Stomach smooth muscle (tissue), 2 donors: Measurements from ENCODE around the gene SNAPIN.

ENCODE experiments used
- H3K27ac ChIP-seq: one replicate; pipeline ENCODE4 v1.7.0; 2013; ENCODE audit warnings: mild to moderate bottlenecking, low read length, inconsistent platforms
- H3K27me3 ChIP-seq, 2 donors: one replicate each; pipeline ENCODE4 v1.7.0; 2013; ENCODE audit warnings: low read length in 2 of 2; ENCODE audit not compliant: insufficient read depth in 2 of 2, control insufficient read depth in 1 of 2
- H3K36me3 ChIP-seq, 2 donors: one replicate each; pipeline ENCODE4 v1.7.0; 2013; ENCODE audit warnings: low read length in 2 of 2; ENCODE audit not compliant: control insufficient read depth in 2 of 2, insufficient read depth in 2 of 2
- H3K4me1 ChIP-seq: one replicate; pipeline ENCODE4 v1.7.0; 2013; ENCODE audit warnings: low read length; ENCODE audit not compliant: control insufficient read depth, insufficient read depth
- H3K4me3 ChIP-seq, 2 donors: one replicate each; pipeline ENCODE4 v1.7.0; 2013; ENCODE audit warnings: low read length in 2 of 2
- H3K9ac ChIP-seq, 2 donors: one replicate each; pipeline ENCODE4 v1.7.0; 2013; ENCODE audit warnings: low read length in 2 of 2, mild to moderate bottlenecking in 1 of 2
- H3K9me3 ChIP-seq, 2 donors: one replicate each; pipeline ENCODE4 v1.7.0; 2013; ENCODE audit warnings: low read length in 2 of 2; ENCODE audit not compliant: control insufficient read depth in 2 of 2
- donor health status: healthy.
- donor health status: Pancreatic carcinoma.

Gene SNAPIN

DNA sequence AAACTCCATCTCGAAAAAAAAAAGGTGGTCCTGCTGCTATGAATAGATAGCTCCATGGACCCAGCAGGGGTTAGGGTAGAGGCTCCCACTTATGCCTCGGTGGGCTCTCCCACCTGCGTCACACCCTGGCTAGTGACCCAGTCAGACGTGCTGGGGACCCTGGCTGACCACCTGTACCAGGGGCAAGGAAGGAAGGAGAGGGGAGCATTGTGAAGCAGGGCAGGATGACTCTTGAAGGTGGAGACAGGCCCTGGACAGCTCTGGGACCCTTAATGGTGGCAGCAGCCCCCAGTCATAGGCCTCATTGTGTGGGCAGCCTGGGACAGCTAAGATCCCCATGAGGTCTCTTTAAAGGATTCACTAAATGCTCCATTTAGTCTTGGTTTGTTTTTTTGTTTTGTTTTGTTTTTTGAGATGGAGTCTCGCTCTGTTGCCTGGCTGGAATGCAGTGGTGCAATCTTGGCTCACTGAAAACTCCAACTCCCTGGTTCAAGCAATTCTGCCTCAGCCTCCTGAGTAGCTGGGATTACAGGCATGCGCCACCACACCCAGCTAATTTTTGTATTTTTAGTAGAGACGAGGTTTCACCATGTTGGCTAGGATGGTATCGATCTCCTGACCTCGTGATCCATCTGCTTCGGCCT lies 10.4 kb upstream of the SNAPIN start:
- H3K27ac ChIP-seq: no peak overlapping the region
- H3K36me3 ChIP-seq: peaks cover 16 to 20% of the 10 kb centered on the region in 2 donors
- H3K4me3 ChIP-seq: no peak overlapping the region
- no peak overlapping the region for H3K9ac ChIP-seq
- H3K9me3 ChIP-seq: no peaks in the 10 kb centered on the region
- H3K27me3 ChIP-seq: no peaks in the 10 kb centered on the region
- H3K4me1 ChIP-seq: peaks cover 13% of the 10 kb centered on the region

DNA sequence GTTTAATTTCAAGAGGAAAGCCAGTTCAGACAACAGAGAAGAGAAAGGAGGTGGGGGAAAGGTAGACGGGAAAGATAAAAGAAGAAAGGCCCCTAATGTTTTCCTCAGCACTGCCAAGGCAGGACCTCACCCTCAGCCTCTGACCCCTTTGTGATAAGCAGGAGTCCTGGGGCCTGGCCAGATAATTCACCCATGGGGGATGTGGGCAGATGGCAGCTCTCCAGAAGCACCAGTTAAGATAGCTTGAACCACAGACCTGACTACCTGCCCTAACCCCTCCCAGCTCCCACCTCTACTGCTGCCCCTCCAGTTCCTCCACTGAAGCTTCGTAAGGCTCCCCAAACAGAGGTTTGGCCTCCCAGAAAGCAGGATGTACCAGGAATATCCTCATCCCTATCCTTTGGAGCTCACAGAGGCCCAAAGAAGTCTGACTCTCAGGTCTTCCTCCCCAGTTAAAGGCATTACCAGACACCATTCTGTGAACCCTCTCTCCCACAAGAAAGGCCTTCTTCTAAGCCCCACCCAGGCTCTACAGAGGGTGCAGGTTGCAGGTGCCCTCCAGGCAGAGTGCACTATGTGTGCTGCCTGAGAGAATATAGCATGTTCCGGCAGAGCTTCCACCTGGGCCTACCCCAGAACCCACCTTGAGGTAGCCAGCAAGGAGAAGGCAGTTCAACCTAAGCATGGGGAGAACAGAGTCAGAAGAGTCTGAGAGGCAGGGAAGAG lies 9.2 kb upstream of the SNAPIN start:
- Histone ChIP-seq H3K9me3 (no peaks in the 10 kb centered on the region), H3K4me3 (no peak overlapping the region), H3K27ac (no peak overlapping the region), H3K9ac (peak overlapping the region in 1 of 2 donors; percentile 4), H3K36me3 (peaks cover 12% of the 10 kb centered on the region in 2 donors), H3K4me1 (peaks cover 13% of the 10 kb centered on the region), H3K27me3 (no peaks in the 10 kb centered on the region)

DNA sequence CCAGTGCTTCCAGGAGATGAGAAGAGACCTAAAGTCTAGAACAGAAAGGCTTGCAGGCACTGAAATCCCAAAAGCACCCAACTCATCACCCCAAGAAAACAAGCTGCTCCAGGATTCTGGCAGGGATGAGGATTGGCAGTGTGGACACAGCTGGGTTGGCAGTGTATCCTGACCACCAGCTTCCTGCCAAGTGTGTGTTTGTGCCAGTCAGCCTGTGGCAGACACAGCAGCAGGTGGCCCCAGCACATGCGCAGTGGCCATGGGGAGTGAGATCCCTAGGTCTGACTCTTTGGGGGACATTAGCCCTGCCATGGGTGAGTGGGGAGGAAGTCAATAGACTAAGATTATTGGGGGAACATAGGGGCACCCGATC lies 8.7 kb upstream of the SNAPIN start:
- no peaks in the 10 kb centered on the region for H3K27me3 ChIP-seq
- no peak overlapping the region for H3K4me3 ChIP-seq
- no peaks in the 10 kb centered on the region for H3K9me3 ChIP-seq
- no peak overlapping the region for H3K27ac ChIP-seq
- H3K9ac ChIP-seq: peak overlapping the region in 1 of 2 donors; percentile 4
- peaks cover 13% of the 10 kb centered on the region for H3K4me1 ChIP-seq
- H3K36me3 ChIP-seq: peaks cover 10% of the 10 kb centered on the region in 2 donors

DNA sequence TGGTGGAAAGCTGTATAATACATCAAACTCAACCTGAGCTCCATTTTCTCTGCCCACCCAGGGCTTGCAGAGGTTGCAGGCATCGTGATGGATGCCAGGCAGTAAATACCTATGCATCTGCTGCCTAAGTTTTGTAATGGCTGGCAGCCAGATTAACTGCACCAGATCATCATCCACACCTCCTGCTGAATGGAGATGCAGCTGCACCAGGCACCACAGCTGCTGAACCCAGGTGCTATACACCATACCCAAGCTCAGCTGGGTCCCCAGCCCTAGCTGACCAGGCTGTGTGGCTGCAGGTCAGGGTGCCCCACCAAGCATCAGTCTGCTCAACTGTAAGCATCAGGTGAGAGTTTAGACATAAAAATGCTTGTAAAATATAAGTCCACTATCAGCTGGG lies 6.7 kb upstream of the SNAPIN start:
- Histone ChIP-seq H3K36me3 (no peaks in the 10 kb centered on the region), H3K9ac (no peak overlapping the region), H3K4me1 (peaks cover 11% of the 10 kb centered on the region), H3K27me3 (no peaks in the 10 kb centered on the region), H3K27ac (no peak overlapping the region), H3K9me3 (no peaks in the 10 kb centered on the region), H3K4me3 (no peak overlapping the region)

DNA sequence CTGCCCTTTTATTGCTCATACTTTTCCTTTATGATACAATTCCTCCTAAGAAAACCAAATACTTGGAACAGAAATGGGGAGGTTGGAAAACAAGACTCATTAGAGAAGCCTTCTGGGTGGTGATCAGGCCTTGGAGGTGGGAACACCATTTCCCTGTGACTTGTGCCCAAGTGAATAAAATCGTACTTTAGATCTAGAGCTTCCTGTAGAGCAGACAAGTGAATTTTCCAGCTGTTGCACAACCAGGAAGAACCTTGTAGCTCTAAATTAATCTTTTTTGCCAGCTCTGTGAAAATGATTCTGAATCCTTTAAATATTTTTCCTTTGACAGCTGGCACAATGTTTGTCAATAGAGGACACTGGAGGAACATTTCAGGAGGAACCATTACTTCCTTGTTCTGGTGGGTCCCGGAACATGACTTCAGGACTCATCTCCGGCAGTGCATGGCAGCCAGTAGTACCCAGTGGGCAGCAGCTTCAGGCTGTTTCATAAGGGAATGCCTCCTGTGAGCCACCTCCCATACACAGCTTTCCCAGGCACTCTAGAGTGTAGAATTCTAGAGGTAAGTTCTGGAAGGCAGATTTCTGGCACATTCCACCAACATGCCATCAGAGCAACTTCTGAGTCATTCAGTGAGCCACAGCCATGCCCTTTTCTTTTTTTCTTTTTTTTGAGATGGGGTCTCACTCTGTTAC lies 5.5 kb upstream of the SNAPIN start:
- no peaks in the 10 kb centered on the region for H3K9me3 ChIP-seq
- no peak overlapping the region for H3K9ac ChIP-seq
- no peak overlapping the region for H3K27ac ChIP-seq
- H3K4me1 ChIP-seq: peaks cover 7% of the 10 kb centered on the region
- H3K27me3 ChIP-seq: no peaks in the 10 kb centered on the region
- H3K4me3 ChIP-seq: no peak overlapping the region
- no peaks in the 10 kb centered on the region for H3K36me3 ChIP-seq

DNA sequence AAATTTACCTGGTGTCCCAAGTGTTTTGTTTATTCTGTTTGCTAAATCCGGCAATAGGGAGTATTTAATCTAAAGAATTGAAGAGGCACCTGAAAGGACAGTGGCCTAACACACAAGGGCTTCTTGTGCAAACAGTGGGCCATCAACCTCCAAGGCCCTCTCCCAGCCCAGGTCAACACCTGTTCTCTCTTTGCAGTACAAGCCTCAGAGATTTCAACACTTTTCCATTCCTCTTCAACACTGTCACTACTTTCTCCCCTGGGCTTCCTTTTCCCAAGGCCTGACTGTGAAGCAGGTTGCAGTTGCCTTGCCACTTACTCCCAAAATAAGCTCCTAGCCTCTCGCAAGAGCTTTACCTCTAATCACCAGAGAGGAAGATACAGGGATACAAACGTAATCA lies 3.2 kb upstream of the SNAPIN start:
- Histone ChIP-seq H3K36me3 (no peaks in the 10 kb centered on the region), H3K9ac (no peak overlapping the region), H3K9me3 (no peaks in the 10 kb centered on the region), H3K27me3 (no peaks in the 10 kb centered on the region), H3K4me3 (no peak overlapping the region), H3K4me1 (peaks cover 13% of the 10 kb centered on the region), H3K27ac (no peak overlapping the region)

DNA sequence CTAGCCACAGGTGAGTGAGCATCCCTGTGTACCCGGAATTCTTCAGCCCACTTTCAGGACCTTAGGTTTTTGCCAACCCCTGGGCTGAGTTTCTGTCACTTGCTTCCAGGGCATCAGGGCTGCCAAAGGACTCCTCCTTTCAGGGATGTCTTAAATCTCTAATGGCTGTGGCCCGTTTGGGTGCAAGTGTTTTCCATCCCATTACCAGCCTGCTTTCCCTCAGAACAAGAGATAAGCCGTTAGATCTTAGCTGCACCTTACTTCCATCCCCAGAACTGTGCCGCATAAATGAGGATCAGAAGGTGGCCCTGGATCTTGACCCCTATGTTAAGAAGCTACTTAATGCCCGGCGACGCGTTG lies 652 bp downstream of the SNAPIN start:
- H3K9ac ChIP-seq: peak overlapping the region; percentile 93 to 94
- peaks cover 11% of the 10 kb centered on the region for H3K4me1 ChIP-seq
- H3K27me3 ChIP-seq: no peaks in the 10 kb centered on the region
- H3K4me3 ChIP-seq: peak overlapping the region; percentile 89 to 96
- peak overlapping the region; percentile 80 for H3K27ac ChIP-seq
- peaks cover 26 to 28% of the 10 kb centered on the region in 2 donors for H3K36me3 ChIP-seq
- H3K9me3 ChIP-seq: no peaks in the 10 kb centered on the region

DNA sequence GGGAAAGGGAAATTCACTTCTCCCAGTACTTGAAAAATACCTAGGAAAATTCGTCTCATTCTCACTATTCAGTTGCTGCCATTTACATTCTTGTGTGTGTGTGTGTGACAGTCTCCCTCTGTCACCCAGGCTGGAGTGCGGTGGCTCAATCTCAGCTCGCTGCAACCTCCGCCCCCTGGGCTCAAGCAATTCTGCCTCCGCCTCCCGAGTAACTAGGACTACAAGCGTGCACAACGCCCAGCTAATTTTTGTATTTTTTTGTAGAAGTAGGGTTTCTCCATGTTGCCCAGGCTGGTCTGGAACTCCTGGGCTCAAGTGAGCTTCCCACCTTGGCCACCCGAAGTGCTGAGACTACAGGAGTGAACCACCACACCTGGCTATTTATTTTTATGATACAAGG lies 1.2 kb downstream of the SNAPIN start:
- H3K27me3 ChIP-seq: no peaks in the 10 kb centered on the region
- H3K36me3 ChIP-seq: peaks cover 30 to 32% of the 10 kb centered on the region in 2 donors
- H3K4me1 ChIP-seq: peaks cover 11% of the 10 kb centered on the region
- H3K9me3 ChIP-seq: no peaks in the 10 kb centered on the region
- H3K27ac ChIP-seq: peak overlapping the region; percentile 80
- peak overlapping the region in 1 of 2 donors; percentile 94 for H3K9ac ChIP-seq
- peak overlapping the region; percentile 89 to 96 for H3K4me3 ChIP-seq

DNA sequence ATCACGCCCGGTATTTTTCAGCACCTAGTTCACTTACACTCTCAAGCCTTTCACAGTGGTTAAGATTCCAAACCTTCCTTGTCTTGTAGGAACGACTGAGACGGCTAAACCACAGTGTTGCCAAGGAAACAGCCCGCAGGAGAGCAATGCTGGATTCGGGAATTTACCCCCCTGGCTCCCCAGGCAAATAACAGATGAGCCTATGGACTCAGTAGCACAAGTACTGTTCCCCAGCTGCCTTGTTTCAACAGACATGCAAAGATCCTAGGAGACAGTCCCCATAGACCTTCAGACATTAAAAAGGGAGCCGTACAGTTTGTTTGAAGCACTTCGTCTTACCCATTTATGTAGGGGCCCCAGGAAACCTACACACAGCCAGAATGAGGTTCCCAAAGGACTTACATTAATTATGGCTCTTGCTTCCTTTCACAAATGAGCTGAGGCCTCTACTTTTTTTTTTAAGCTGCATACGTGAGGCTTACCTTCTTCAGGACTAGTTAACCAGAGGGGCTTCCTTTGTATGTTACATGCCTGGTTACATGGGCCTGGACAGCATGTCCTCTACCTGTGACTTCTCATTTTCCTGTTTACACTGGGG lies 2.7 kb downstream of the SNAPIN start:
- Histone ChIP-seq H3K27ac (no peak overlapping the region), H3K4me1 (peaks cover 11% of the 10 kb centered on the region), H3K27me3 (no peaks in the 10 kb centered on the region), H3K4me3 (no peak overlapping the region), H3K9me3 (no peaks in the 10 kb centered on the region), H3K9ac (no peak overlapping the region), H3K36me3 (peaks cover 44 to 45% of the 10 kb centered on the region in 2 donors)

DNA sequence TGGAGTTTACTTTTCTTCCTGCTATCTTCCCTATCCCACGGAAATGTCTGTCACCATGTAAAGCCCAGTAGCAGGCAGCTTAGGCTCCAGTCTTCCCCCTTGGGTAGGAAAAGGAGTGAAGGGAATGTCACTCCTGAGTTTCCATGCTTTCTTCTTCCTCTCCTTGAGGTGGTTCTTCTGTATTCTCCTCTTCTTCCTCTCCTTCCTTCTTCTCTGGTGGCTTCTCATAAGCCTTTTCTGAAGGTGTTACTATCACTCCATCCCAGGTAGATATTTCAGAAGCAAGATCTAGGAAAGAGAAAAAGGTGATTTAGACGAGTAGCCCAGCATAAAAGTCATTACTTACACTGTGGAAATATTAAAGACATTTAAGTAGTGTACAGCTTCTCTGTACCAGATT lies 3.8 kb downstream of the SNAPIN start:
- no peak overlapping the region for H3K27ac ChIP-seq
- H3K36me3 ChIP-seq: peaks cover 54 to 55% of the 10 kb centered on the region in 2 donors
- H3K9ac ChIP-seq: no peak overlapping the region

More for the DNA sequence above, 3.8 kb downstream of the SNAPIN start:
- Histone ChIP-seq H3K4me1 (peaks cover 11% of the 10 kb centered on the region), H3K4me3 (no peak overlapping the region), H3K27me3 (no peaks in the 10 kb centered on the region), H3K9me3 (no peaks in the 10 kb centered on the region)
